Medulla oblongata (tissue), 1 donor: ENCODE measurements around the gene ACOXL.
"Not testable (repeated sequence)": the region's sequence is repeated elsewhere in the genome, so short reads cannot be mapped to it uniquely, and the experiment has no call there.

ENCODE experiments used
- DNase-seq: peaks from one replicate; pipeline ENCODE4 v3.0.0-alpha.2; 2015; ENCODE audit errors: extremely low spot score

ACOXL gene

DNA sequence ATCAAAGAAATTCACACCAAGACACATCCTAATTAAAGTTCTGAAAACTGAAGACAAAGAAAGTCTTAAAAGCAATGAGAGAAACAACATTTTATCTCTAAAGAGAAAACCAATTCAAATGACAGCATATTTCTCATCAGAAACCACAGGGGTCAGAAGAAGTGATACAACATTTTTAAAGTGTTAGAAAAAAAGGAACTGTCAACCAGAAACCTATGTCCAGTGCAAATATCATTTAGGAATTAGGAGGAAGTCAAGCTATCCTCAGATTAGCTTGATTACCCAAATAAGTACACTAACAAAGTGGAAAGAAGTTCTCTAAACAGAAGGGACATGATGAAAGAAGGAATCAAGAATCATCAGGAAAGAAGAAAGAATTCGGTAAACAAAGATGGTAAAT, 328.8 kb downstream of the ACOXL start:
- no peak for DNase-seq

- DNase-seq, result no peak
These were observed 330.0 kb downstream of the ACOXL start for GRCh38 chr2:111062417-111062816.

- no peak for DNase-seq
These were observed 333.8 kb downstream of the ACOXL start for GRCh38 chr2:111066062-111066593.

DNA sequence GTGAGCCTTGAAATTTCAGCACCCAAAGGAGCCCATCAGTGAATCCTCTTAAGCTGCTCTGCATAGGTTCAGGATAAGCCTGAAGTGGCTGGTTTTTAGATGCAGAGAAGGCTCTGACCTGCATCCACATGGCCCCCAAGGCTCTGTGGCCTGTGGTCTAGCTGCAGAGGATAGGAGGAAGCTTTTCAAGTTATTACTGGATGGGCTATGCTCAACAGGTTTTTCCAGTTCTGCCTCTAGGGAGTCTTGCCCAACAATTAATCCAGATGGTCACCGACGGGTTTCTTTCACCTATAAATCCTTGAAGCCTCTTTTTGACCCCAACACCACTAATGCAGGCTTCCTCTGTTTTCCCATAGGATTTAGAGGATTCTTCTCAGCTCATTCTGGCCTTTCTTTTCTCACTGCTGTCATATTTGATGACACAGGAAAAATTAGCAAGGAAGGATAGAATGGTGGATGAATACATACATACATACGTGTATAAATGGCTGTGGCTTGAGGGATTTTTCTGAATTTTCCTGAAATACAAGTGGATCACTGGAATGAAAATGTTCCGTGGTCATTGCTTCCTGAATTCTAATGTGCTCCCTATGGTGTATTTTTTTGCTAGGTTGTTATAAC, 336.2 kb downstream of the ACOXL start:
- DNase-seq, result no peak

- no peak for DNase-seq
These were observed 337.3 kb downstream of the ACOXL start for GRCh38 chr2:111069722-111070121.

GRCh38 chr2:111071600-111072171, 339.3 kb downstream of the ACOXL start:
- DNase-seq, result no peak

GRCh38 chr2:111072220-111072871, 340.0 kb downstream of the ACOXL start:
- DNase-seq, result no peak

DNA sequence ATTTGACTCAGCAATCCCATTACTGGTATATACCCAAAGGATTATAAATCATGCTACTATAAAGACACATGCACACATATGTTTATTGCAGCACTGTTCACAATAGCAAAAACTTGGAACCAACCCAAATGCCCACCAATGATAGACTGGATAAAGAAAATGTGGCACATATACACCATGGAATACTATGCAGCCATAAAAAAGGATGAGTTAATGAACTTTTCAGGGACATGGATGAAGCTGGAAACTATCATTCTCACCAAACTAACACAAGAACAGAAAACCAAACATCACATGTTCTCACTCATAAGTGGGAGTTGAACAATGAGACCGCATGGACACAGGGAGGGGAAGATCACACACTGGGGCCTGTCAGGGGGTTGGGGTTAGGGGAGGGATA, 350.3 kb downstream of the ACOXL start:
- DNase-seq, result not testable (repeated sequence)

- no peak for DNase-seq
These were observed 359.4 kb downstream of the ACOXL start for GRCh38 chr2:111091811-111092211.

- DNase-seq, result peak; percentile 79
These were observed 362.3 kb downstream of the ACOXL start for GRCh38 chr2:111094691-111095090.

DNA sequence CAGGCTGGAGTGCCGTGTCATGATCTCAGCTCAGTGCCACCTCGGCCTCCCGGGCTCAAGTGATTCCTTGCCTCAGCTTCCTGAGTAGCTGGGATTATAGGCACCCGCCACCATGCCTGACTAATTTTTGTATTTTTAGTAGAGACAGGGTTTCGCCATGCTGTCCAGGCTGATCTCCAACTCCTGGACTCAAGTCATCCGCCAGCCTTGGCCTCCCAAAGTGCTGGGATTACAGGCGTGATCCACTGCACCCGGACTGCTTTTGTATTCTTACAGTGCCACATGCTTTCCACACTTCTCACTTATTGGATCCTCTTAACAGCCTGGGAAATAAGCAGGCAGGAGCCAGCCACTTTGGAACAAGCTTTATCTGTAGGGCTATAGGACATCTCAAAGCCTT, 363.1 kb downstream of the ACOXL start:
- peak; percentile 30 for DNase-seq

GRCh38 chr2:111099402-111099801, 367.0 kb downstream of the ACOXL start:
- DNase-seq, result no peak

DNA sequence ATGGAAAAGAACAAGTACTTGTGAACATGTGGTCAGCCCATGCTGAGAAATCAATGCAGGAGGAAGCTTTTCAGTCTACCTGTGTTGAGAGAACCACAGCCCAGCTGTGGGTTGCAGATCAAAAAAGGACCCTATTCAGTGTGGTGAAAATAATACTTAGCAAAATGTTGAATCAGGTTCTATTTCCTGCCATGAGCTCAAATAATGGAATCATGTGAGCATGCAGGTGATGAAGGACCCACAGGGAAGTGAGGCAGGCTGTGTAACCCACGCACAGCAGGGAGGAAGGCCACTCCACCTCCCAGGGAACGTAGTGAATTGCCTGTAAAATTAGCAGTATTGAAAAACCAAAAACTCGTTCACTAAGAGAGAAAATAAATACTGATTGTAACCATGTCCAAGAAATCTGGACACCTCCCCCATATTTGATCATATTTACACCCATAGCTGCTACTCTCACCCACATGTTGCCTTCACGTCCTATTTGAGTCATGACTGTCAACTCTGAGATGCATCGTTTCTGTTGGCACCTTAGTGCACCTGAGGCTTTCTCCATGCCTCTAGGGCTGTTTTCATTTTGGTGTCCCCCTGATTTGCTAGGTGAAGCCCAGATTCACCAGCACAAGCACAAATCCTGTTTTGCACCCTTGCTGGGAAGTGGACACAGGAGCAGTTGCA, 367.9 kb downstream of the ACOXL start:
- no peak for DNase-seq

- no peak for DNase-seq
These were observed 368.4 kb downstream of the ACOXL start for GRCh38 chr2:111100765-111101162.

DNA sequence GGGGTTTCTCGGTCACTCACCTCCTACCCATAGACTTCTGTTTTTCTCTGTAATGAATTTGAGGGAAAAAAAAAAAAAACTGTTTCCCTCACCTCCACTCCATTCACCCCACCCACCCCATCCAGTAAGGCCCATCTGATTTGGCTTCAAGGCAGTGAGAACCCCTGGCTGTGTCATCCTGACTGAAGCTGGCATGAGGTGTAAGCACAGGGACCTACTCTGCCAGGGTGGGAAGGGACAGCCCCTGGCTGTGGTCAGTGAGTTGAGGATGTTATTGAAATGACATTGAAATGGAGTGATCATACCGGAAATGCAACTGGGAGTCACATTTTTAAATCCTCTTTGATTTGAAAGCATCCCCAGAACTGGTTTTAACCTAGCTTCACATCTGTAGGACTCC, 369.2 kb downstream of the ACOXL start:
- no peak for DNase-seq

GRCh38 chr2:111102216-111102615, 369.8 kb downstream of the ACOXL start:
- no peak for DNase-seq

DNA sequence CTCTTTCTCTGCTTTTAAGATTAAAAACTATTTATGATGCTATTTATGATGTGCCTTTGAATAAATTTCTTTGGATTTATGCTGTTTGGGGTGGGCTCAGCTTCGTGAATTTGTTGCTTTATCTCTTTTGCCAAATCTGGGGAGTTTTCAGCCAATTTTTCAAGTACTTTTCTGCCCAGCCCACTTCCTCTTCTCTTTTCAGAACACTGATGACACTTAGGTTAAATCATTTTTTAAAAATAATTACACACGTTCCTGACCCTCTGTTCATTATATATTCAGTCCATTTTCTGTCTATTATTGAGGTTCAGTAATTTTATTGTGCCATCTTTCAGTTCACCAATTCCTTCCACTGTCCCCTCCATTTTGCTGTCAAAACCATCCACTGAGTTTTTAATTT, 373.6 kb downstream of the ACOXL start:
- DNase-seq, result no peak

- no peak for DNase-seq
These were observed 374.3 kb downstream of the ACOXL start for GRCh38 chr2:111106706-111107105.

- DNase-seq, result no peak
These were observed 376.4 kb downstream of the ACOXL start for GRCh38 chr2:111108745-111109271.

DNA sequence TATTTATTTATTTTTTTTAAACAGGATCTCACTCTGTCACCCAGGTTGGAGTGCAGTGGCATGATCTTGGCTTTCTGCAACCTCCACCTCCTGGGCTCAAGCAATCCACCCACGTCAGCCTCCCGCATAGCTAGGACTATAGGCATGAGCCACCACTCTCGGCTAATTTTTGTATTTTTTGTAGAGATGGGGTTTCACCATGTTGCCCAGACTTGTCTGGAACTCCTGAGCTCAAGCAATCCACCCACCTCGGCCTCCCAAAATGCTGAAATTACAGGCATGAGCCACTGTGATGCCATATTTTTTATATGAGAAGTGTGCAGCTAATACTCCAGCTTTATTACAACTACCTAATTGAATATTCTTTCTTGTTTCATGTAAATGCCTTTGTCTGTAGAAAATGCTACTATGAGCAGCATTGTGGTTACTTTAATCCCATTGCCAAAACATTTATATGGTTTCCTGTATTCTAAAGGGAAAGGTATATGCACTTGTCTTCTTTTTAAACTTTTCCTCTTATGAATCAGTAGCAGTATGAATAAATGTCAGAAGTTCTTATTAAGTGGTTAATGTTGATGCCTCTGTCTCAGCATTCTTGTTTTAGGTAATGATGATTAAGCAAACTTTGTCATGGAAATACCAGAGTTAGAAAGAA, 378.9 kb downstream of the ACOXL start:
- no peak for DNase-seq

DNA sequence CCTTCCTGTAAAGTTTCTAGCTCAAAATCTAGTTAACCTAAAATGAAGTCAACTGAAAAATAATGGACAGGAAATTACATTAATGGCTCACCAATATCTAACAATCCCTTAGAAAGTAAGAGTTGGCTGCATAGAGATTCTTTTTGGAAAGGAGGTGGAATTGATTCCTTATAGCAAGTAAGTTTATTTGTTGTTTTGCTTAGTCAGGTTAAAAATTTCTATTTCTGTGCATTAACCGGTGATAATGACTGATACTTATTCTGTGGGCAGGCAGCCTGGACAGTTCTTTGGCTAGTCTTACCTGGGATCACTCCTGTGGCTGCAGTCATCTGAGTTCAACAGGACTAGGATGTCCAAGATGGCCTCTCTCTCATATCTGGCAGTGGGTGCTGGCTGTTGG, 381.5 kb downstream of the ACOXL start:
- DNase-seq, result no peak
